OCI-LY1 (cell line): ENCODE results near the gene ROR1.

Source experiments
- CTCF ChIP-seq: fragments of 200-600 bp; sonication (generic), shearing (Covaris generic); IDR thresholded peaks from 2 replicates; pipeline ENCODE4 v1.5.1; 2017; ENCODE audit warnings: mild to moderate bottlenecking, antibody characterized with exemption, low read length, moderate library complexity, mixed read lengths
- EZH2 ChIP-seq: fragments of 200-600 bp; sonication (generic), shearing (Covaris generic); IDR thresholded peaks from 2 replicates; pipeline ENCODE4 v1.8.0; 2017; ENCODE audit warnings: borderline replicate concordance, mixed run types, mild to moderate bottlenecking, antibody characterized with exemption, low read length, moderate library complexity, mixed read lengths

GRCh38 chr1:64110924-64111777 lies 337.3 kb downstream of the ROR1 start:
- TF ChIP-seq CTCF (no peak), EZH2 (no peak)
